GM18499 (cell line): ENCODE data around the gene SMCO1.
"Not testable (repeated sequence)": the region's sequence is repeated elsewhere in the genome, so short reads cannot be mapped to it uniquely, and the experiment has no call there.

ENCODE experiments used
- ATAC-seq: cut with Tn5 transposase; IDR thresholded peaks from one replicate; pipeline ENCODE4 v1.9.1; 2021; ENCODE audit warnings: moderate number of reproducible peaks; ENCODE audit not compliant: insufficient read depth, unreplicated experiment

The SMCO1 gene

GRCh38 chr3:196523841-196524240 is 8.7 kb upstream of the SMCO1 start:
- no peak for ATAC-seq

- not testable (repeated sequence) for ATAC-seq
These were observed 6.1 kb upstream of the SMCO1 start for GRCh38 chr3:196521291-196521690.

- no peak for ATAC-seq
These were observed 4.6 kb upstream of the SMCO1 start for GRCh38 chr3:196519718-196520082.

GRCh38 chr3:196518966-196519717 is 4.0 kb upstream of the SMCO1 start:
- ATAC-seq = no peak

- ATAC-seq = no peak
These were observed 2.8 kb upstream of the SMCO1 start for GRCh38 chr3:196517919-196518318.

GRCh38 chr3:196517162-196517800 is 2.1 kb upstream of the SMCO1 start:
- no peak for ATAC-seq

- no peak for ATAC-seq
These were observed 813 bp downstream of the SMCO1 start for GRCh38 chr3:196514350-196514716.

- no peak for ATAC-seq
These were observed 1.3 kb downstream of the SMCO1 start for GRCh38 chr3:196513697-196514349.

GRCh38 chr3:196511646-196512425 is 3.3 kb downstream of the SMCO1 start:
- not testable (repeated sequence) for ATAC-seq

- ATAC-seq = not testable (repeated sequence)
These were observed 4.0 kb downstream of the SMCO1 start for GRCh38 chr3:196511108-196511507.

- no peak for ATAC-seq
These were observed 8.5 kb downstream of the SMCO1 start for GRCh38 chr3:196506687-196507086.

GRCh38 chr3:196504556-196504955 is 10.6 kb downstream of the SMCO1 start:
- no peak for ATAC-seq

GRCh38 chr3:196504077-196504398 is 11.1 kb downstream of the SMCO1 start:
- not testable (repeated sequence) for ATAC-seq

GRCh38 chr3:196503196-196504076 is 11.7 kb downstream of the SMCO1 start, which contains the start of gene RNF168:
TSS of gene RNF168 (minus strand) at chr3:196503768. CDS start at chr3:196503173, 595 bp downstream.
- ATAC-seq = peak; percentile 67

GRCh38 chr3:196502775-196503195 is 12.4 kb downstream of the SMCO1 start:
- no peak for ATAC-seq

- ATAC-seq = no peak
These were observed 13.7 kb downstream of the SMCO1 start for GRCh38 chr3:196501316-196502044.

GRCh38 chr3:196499807-196500524 is 15.2 kb downstream of the SMCO1 start:
- no peak for ATAC-seq

GRCh38 chr3:196499061-196499460 is 16.1 kb downstream of the SMCO1 start:
- no peak for ATAC-seq
